ENCODE data around the gene MAGOH. TPM values are rescaled to one million over a fixed set of nuclear protein-coding genes. Genes with fewer than 3 reads are reported as not detected.

The MAGOH gene
- total RNA-seq, 1 experiment from 2014 or later, result 48.9 TPM

GRCh38 chr1:53267761-53268160 lies 29.4 kb upstream of the MAGOH start:
- H3K4me2 ChIP-seq (ENCODE audit: low read length), result no peak overlapping the region
- no peak for TF ChIP-seq EZH2 (IDR thresholded peaks at IDR 0.05; ENCODE audit: low read length, unreplicated experiment)
- no peak overlapping the region for H2AFZ ChIP-seq (ENCODE audit: low read length)
- no peak overlapping the region for H3K27ac ChIP-seq (ENCODE audit: low read length)
- no TSS peak for BruUV-seq (replicated peaks)
- H3F3A ChIP-seq (ENCODE audit: low read length, unreplicated experiment), result no peaks in the 10 kb centered on the region
- H3K9ac ChIP-seq (ENCODE audit: low read length), result no peak overlapping the region
- ChIA-PET CTCF (no interaction called here), POLR2A (ENCODE audit: unreplicated experiment) (no interaction called here)
- peaks cover 46% of the 10 kb centered on the region for H3K36me3 ChIP-seq (ENCODE audit: low read depth, low read length)
- intact Hi-C loops (cut with micrococcal nuclease), result no loop called here
- no peaks in the 10 kb centered on the region for H3K27me3 ChIP-seq (ENCODE audit: low read length)
- ATAC-seq (no peak), DNase-seq (no peak)
- H3K4me3 ChIP-seq (ENCODE audit: low read length), result no peak overlapping the region
- H3K9me3 ChIP-seq (ENCODE audit: low read length), result no peaks in the 10 kb centered on the region
- H4K20me1 ChIP-seq (ENCODE audit: low read length), result no peaks in the 10 kb centered on the region
- H3K4me1 ChIP-seq (ENCODE audit: insufficient read depth, low read length), result no peaks in the 10 kb centered on the region
- no peaks in the 10 kb centered on the region for H3K9me2 ChIP-seq (replicated peaks; ENCODE audit: low read length)
- H3K79me2 ChIP-seq (ENCODE audit: low read length), result no peaks in the 10 kb centered on the region

GRCh38 chr1:53266038-53266437 lies 27.7 kb upstream of the MAGOH start:
- peak; percentile 50 for DNase-seq
- no peak overlapping the region for H3K4me3 ChIP-seq (ENCODE audit: low read length)
- no peak overlapping the region for H3K4me2 ChIP-seq (ENCODE audit: low read length)
- ChIA-PET CTCF (interaction anchor here (1.5 kb wide), 1 partner anchor 127 kb away, joined by 4 read pairs; no protein-coding TSS in a partner anchor), POLR2A (ENCODE audit: unreplicated experiment) (no interaction called here)
- no peak for TF ChIP-seq EZH2phosphoT487 (IDR thresholded peaks at IDR 0.05; ENCODE audit: borderline replicate concordance, low read length)
- TF ChIP-seq CTCF (conservative IDR thresholded peaks at IDR 0.05; ENCODE audit: low read depth, low read length), result peak; percentile 57
- ATAC-seq, result peak; percentile 78
- H4K20me1 ChIP-seq (ENCODE audit: low read length), result no peaks in the 10 kb centered on the region
- no peak overlapping the region for H3K9ac ChIP-seq (ENCODE audit: low read length)
- no peaks in the 10 kb centered on the region for H3K9me2 ChIP-seq (replicated peaks; ENCODE audit: low read length)
- H3K9me3 ChIP-seq (ENCODE audit: low read length), result no peaks in the 10 kb centered on the region
- no peak overlapping the region for H3K27ac ChIP-seq (ENCODE audit: low read length)
- no TSS peak for BruUV-seq (replicated peaks)
- H3K36me3 ChIP-seq (ENCODE audit: low read depth, low read length), result peaks cover 59% of the 10 kb centered on the region
- H3F3A ChIP-seq (ENCODE audit: low read length, unreplicated experiment), result no peaks in the 10 kb centered on the region
- no peaks in the 10 kb centered on the region for H3K4me1 ChIP-seq (ENCODE audit: insufficient read depth, low read length)
- no peaks in the 10 kb centered on the region for H3K27me3 ChIP-seq (ENCODE audit: low read length)
- H2AFZ ChIP-seq (ENCODE audit: low read length), result no peak overlapping the region
- no peaks in the 10 kb centered on the region for H3K79me2 ChIP-seq (ENCODE audit: low read length)
- intact Hi-C loops (cut with micrococcal nuclease), result no loop called here

- Histone ChIP-seq H3K4me3 (ENCODE audit: low read length) (no peak overlapping the region), H3K27me3 (ENCODE audit: low read length) (no peaks in the 10 kb centered on the region), H3K4me2 (ENCODE audit: low read length) (no peak overlapping the region), H3K4me1 (ENCODE audit: insufficient read depth, low read length) (no peaks in the 10 kb centered on the region), H3F3A (ENCODE audit: low read length, unreplicated experiment) (no peaks in the 10 kb centered on the region), H3K9me3 (ENCODE audit: low read length) (no peaks in the 10 kb centered on the region), H3K79me2 (ENCODE audit: low read length) (no peaks in the 10 kb centered on the region), H3K9ac (ENCODE audit: low read length) (no peak overlapping the region), H3K27ac (ENCODE audit: low read length) (no peak overlapping the region), H4K20me1 (ENCODE audit: low read length) (no peaks in the 10 kb centered on the region), H3K36me3 (ENCODE audit: low read depth, low read length) (peaks cover 60% of the 10 kb centered on the region), H2AFZ (ENCODE audit: low read length) (no peak overlapping the region), H3K9me2 (replicated peaks; ENCODE audit: low read length) (no peaks in the 10 kb centered on the region)
- BruUV-seq (replicated peaks), result no TSS peak
- intact Hi-C loops (cut with micrococcal nuclease), result no loop called here
- ChIA-PET CTCF (interaction anchor here (1.5 kb wide), 1 partner anchor 128 kb away, joined by 4 read pairs; no protein-coding TSS in a partner anchor), POLR2A (ENCODE audit: unreplicated experiment) (no interaction called here)
- ATAC-seq, result no peak
- DNase-seq, result peak; percentile 23
- TF ChIP-seq EZH2phosphoT487 (IDR thresholded peaks at IDR 0.05; ENCODE audit: borderline replicate concordance, low read length) (no peak), EZH2 (IDR thresholded peaks at IDR 0.05; ENCODE audit: low read length, unreplicated experiment) (no peak)
Observed at GRCh38 chr1:53265581-53265980, 27.3 kb upstream of the MAGOH start.

- no peak overlapping the region for H3K27ac ChIP-seq (ENCODE audit: low read length)
- ChIA-PET POLR2A (ENCODE audit: unreplicated experiment) (interaction anchor here (0.5 kb wide), 1 partner anchor 26 kb away, joined by 3 read pairs; the partner anchor contains the start of gene MAGOH), CTCF (no interaction called here)
- intact Hi-C loops (cut with micrococcal nuclease), result no loop called here
- no peak overlapping the region for H3K9ac ChIP-seq (ENCODE audit: low read length)
- no peaks in the 10 kb centered on the region for H3K27me3 ChIP-seq (ENCODE audit: low read length)
- TF ChIP-seq EZH2phosphoT487 (IDR thresholded peaks at IDR 0.05; ENCODE audit: borderline replicate concordance, low read length), result no peak
- no peak for TF ChIP-seq EZH2 (IDR thresholded peaks at IDR 0.05; ENCODE audit: low read length, unreplicated experiment)
- TF ChIP-seq CTCF (conservative IDR thresholded peaks at IDR 0.05; ENCODE audit: low read depth, low read length), result no peak
- H4K20me1 ChIP-seq (ENCODE audit: low read length), result no peaks in the 10 kb centered on the region
- no peaks in the 10 kb centered on the region for H3K79me2 ChIP-seq (ENCODE audit: low read length)
- no peak overlapping the region for H3K4me3 ChIP-seq (ENCODE audit: low read length)
- peaks cover 60% of the 10 kb centered on the region for H3K36me3 ChIP-seq (ENCODE audit: low read depth, low read length)
- DNase-seq (no peak), ATAC-seq (no peak)
- H3K9me2 ChIP-seq (replicated peaks; ENCODE audit: low read length), result no peaks in the 10 kb centered on the region
- H3K4me1 ChIP-seq (ENCODE audit: insufficient read depth, low read length), result no peaks in the 10 kb centered on the region
- no peak overlapping the region for H2AFZ ChIP-seq (ENCODE audit: low read length)
- no peaks in the 10 kb centered on the region for H3K9me3 ChIP-seq (ENCODE audit: low read length)
- no peak overlapping the region for H3K4me2 ChIP-seq (ENCODE audit: low read length)
- H3F3A ChIP-seq (ENCODE audit: low read length, unreplicated experiment), result no peaks in the 10 kb centered on the region
- BruUV-seq (replicated peaks), result no TSS peak
Observed at GRCh38 chr1:53264048-53264447, 25.7 kb upstream of the MAGOH start.

Data from PC-3 (cell line).